HS-5 (cell line): Measurements from ENCODE around the gene KRIT1.
"Not testable (repeated sequence)": the region's sequence is repeated elsewhere in the genome, so short reads cannot be mapped to it uniquely, and the experiment has no call there.

Experiments used
- DNase-seq: peaks from one replicate; pipeline ENCODE4 v3.0.0-alpha.2; 2012; ENCODE audit warnings: low read depth

The KRIT1 gene

GRCh38 chr7:92246360-92247101 lies 817 bp upstream of the KRIT1 start:
- no peak for DNase-seq

GRCh38 chr7:92244808-92245486 lies 767 bp downstream of the KRIT1 start:
- no peak for DNase-seq

- DNase-seq: no peak
These were observed 2.7 kb downstream of the KRIT1 start for GRCh38 chr7:92242972-92243371.

- no peak for DNase-seq
These were observed 15.2 kb downstream of the KRIT1 start for GRCh38 chr7:92230547-92230946.

- no peak for DNase-seq
These were observed 17.0 kb downstream of the KRIT1 start for GRCh38 chr7:92228742-92229141.

GRCh38 chr7:92228100-92228499 lies 17.6 kb downstream of the KRIT1 start:
- DNase-seq: no peak

GRCh38 chr7:92226981-92227380 lies 18.7 kb downstream of the KRIT1 start:
- DNase-seq: no peak

- DNase-seq: no peak
These were observed 23.9 kb downstream of the KRIT1 start for GRCh38 chr7:92221766-92222165.

GRCh38 chr7:92206672-92207071 lies 39.0 kb downstream of the KRIT1 start:
- no peak for DNase-seq

GRCh38 chr7:92205987-92206386 lies 39.7 kb downstream of the KRIT1 start:
- no peak for DNase-seq

- no peak for DNase-seq
These were observed 44.9 kb downstream of the KRIT1 start for GRCh38 chr7:92200791-92201190.

GRCh38 chr7:92192326-92192725 lies 53.4 kb downstream of the KRIT1 start:
- DNase-seq: no peak

GRCh38 chr7:92189246-92189645 lies 56.5 kb downstream of the KRIT1 start:
- not testable (repeated sequence) for DNase-seq

GRCh38 chr7:92184294-92184693 lies 61.4 kb downstream of the KRIT1 start:
- DNase-seq: not testable (repeated sequence)

GRCh38 chr7:92178928-92179924 lies 66.5 kb downstream of the KRIT1 start, which contains the start of gene LRRD1:
Gene LRRD1 (minus strand): TSS chr7:92179142. CDS start chr7:92165202, 13,940 bp downstream.
- DNase-seq: no peak

- DNase-seq: no peak
These were observed 68.4 kb downstream of the KRIT1 start for GRCh38 chr7:92177362-92177761.

- not testable (repeated sequence) for DNase-seq
These were observed 76.2 kb downstream of the KRIT1 start for GRCh38 chr7:92169529-92169928.

- no peak for DNase-seq
These were observed 84.4 kb downstream of the KRIT1 start for GRCh38 chr7:92161271-92161670.

GRCh38 chr7:92158660-92159575 lies 86.8 kb downstream of the KRIT1 start:
- peak; percentile 66 for DNase-seq

GRCh38 chr7:92156990-92157389 lies 88.7 kb downstream of the KRIT1 start:
- DNase-seq: no peak

- DNase-seq: no peak
These were observed 90.5 kb downstream of the KRIT1 start for GRCh38 chr7:92155108-92155739.
